ENCODE results near the gene USP19.

- TF ChIP-seq CTCF (IDR thresholded peaks at IDR 0.05): no peak
- no peak for TF ChIP-seq POLR2A (IDR thresholded peaks at IDR 0.05)
Observed at GRCh38 chr3:49112262-49112661, 8.4 kb downstream of the USP19 start.

Measured in uterus (tissue), 2 donors.